ENCODE results near the gene CEP170B.

The CEP170B gene

GRCh38 chr14:104893435-104894207 lies 28.6 kb downstream of the CEP170B start:
- DNase-seq (ENCODE audit: low read depth, low spot score), result no peak
- H3K9me3 ChIP-seq (ENCODE audit: low read depth, low read length), result no peaks in the 10 kb centered on the region
- no peak overlapping the region for H3K9ac ChIP-seq (ENCODE audit: insufficient read length)
- no peak overlapping the region for H3K27ac ChIP-seq
- no peak for TF ChIP-seq EZH2 (IDR thresholded peaks at IDR 0.05)
- no peak for TF ChIP-seq POLR2AphosphoS5 (IDR thresholded peaks at IDR 0.05; ENCODE audit: borderline replicate concordance, low read depth, low read length)
- TF ChIP-seq FOXP2 (optimal IDR thresholded peaks at IDR 0.05; ENCODE audit: control extremely low read depth, extremely low read length, insufficient read depth), result no peak
- H3K36me3 ChIP-seq (ENCODE audit: insufficient read depth, low read length), result no peaks in the 10 kb centered on the region
- H3K4me3 ChIP-seq, result no peak overlapping the region

GRCh38 chr14:104894331-104895206 lies 29.5 kb downstream of the CEP170B start:
- H3K9me3 ChIP-seq (ENCODE audit: low read depth, low read length), result no peaks in the 10 kb centered on the region
- DNase-seq (ENCODE audit: low read depth, low spot score), result no peak
- H3K36me3 ChIP-seq (ENCODE audit: insufficient read depth, low read length), result no peaks in the 10 kb centered on the region
- no peak overlapping the region for H3K27ac ChIP-seq
- H3K4me3 ChIP-seq, result no peak overlapping the region
- no peak for TF ChIP-seq POLR2AphosphoS5 (IDR thresholded peaks at IDR 0.05; ENCODE audit: borderline replicate concordance, low read depth, low read length)
- no peak overlapping the region for H3K9ac ChIP-seq (ENCODE audit: insufficient read length)

- Histone ChIP-seq H3K36me3 (ENCODE audit: insufficient read depth, low read length) (no peaks in the 10 kb centered on the region), H3K9ac (ENCODE audit: insufficient read length) (no peak overlapping the region), H3K4me3 (no peak overlapping the region), H3K9me3 (ENCODE audit: low read depth, low read length) (no peaks in the 10 kb centered on the region), H3K27ac (no peak overlapping the region)
- TF ChIP-seq EZH2 (IDR thresholded peaks at IDR 0.05) (no peak), POLR2AphosphoS5 (IDR thresholded peaks at IDR 0.05; ENCODE audit: borderline replicate concordance, low read depth, low read length) (no peak), FOXP2 (optimal IDR thresholded peaks at IDR 0.05; ENCODE audit: control extremely low read depth, extremely low read length, insufficient read depth) (no peak)
- no peak for DNase-seq (ENCODE audit: low read depth, low spot score)
Measured at GRCh38 chr14:104895207-104895785, 30.2 kb downstream of the CEP170B start.

- no peak for TF ChIP-seq EZH2 (IDR thresholded peaks at IDR 0.05)
- no peak for TF ChIP-seq FOXP2 (optimal IDR thresholded peaks at IDR 0.05; ENCODE audit: control extremely low read depth, extremely low read length, insufficient read depth)
- Histone ChIP-seq H3K36me3 (ENCODE audit: insufficient read depth, low read length) (no peaks in the 10 kb centered on the region), H3K4me3 (no peak overlapping the region), H3K27ac (no peak overlapping the region), H3K9me3 (ENCODE audit: low read depth, low read length) (no peaks in the 10 kb centered on the region), H3K9ac (ENCODE audit: insufficient read length) (no peak overlapping the region)
- no peak for DNase-seq (ENCODE audit: low read depth, low spot score)
Measured at GRCh38 chr14:104895786-104896661, 31.0 kb downstream of the CEP170B start.

GRCh38 chr14:104897330-104898194 lies 32.5 kb downstream of the CEP170B start:
- Histone ChIP-seq H3K4me3 (no peak overlapping the region), H3K9me3 (ENCODE audit: low read depth, low read length) (no peaks in the 10 kb centered on the region), H3K27ac (no peak overlapping the region), H3K9ac (ENCODE audit: insufficient read length) (no peak overlapping the region), H3K36me3 (ENCODE audit: insufficient read depth, low read length) (no peaks in the 10 kb centered on the region)
- DNase-seq (ENCODE audit: low read depth, low spot score), result no peak
- TF ChIP-seq POLR2AphosphoS5 (IDR thresholded peaks at IDR 0.05; ENCODE audit: borderline replicate concordance, low read depth, low read length), result no peak
- no peak for TF ChIP-seq EZH2 (IDR thresholded peaks at IDR 0.05)
- no peak for TF ChIP-seq FOXP2 (optimal IDR thresholded peaks at IDR 0.05; ENCODE audit: control extremely low read depth, extremely low read length, insufficient read depth)

- no peak overlapping the region for H3K4me3 ChIP-seq
- H3K27ac ChIP-seq, result no peak overlapping the region
- no peaks in the 10 kb centered on the region for H3K9me3 ChIP-seq (ENCODE audit: low read depth, low read length)
- no peaks in the 10 kb centered on the region for H3K36me3 ChIP-seq (ENCODE audit: insufficient read depth, low read length)
- H3K9ac ChIP-seq (ENCODE audit: insufficient read length), result no peak overlapping the region
- no peak for TF ChIP-seq FOXP2 (optimal IDR thresholded peaks at IDR 0.05; ENCODE audit: control extremely low read depth, extremely low read length, insufficient read depth)
- no peak for TF ChIP-seq POLR2AphosphoS5 (IDR thresholded peaks at IDR 0.05; ENCODE audit: borderline replicate concordance, low read depth, low read length)
- TF ChIP-seq EZH2 (IDR thresholded peaks at IDR 0.05), result no peak
- DNase-seq (ENCODE audit: low read depth, low spot score), result no peak
Measured at GRCh38 chr14:104898195-104898558, 33.1 kb downstream of the CEP170B start.

- Histone ChIP-seq H3K36me3 (ENCODE audit: insufficient read depth, low read length) (no peaks in the 10 kb centered on the region), H3K9me3 (ENCODE audit: low read depth, low read length) (no peaks in the 10 kb centered on the region), H3K4me3 (no peak overlapping the region), H3K9ac (ENCODE audit: insufficient read length) (no peak overlapping the region), H3K27ac (no peak overlapping the region)
- no peak for DNase-seq (ENCODE audit: low read depth, low spot score)
- no peak for TF ChIP-seq POLR2AphosphoS5 (IDR thresholded peaks at IDR 0.05; ENCODE audit: borderline replicate concordance, low read depth, low read length)
- no peak for TF ChIP-seq EZH2 (IDR thresholded peaks at IDR 0.05)
- no peak for TF ChIP-seq FOXP2 (optimal IDR thresholded peaks at IDR 0.05; ENCODE audit: control extremely low read depth, extremely low read length, insufficient read depth)
Measured at GRCh38 chr14:104898870-104899510, 33.9 kb downstream of the CEP170B start.
